Uterus (tissue), 2 donors: Measurements from ENCODE around the gene MARK2.
"Not testable (repeated sequence)": the region's sequence is repeated elsewhere in the genome, so short reads cannot be mapped to it uniquely, and the experiment has no call there.

ENCODE experiments used
- CTCF ChIP-seq, 4 experiments: fragments of 200-600 bp in 2 of 4; fragments of 450-650 bp in 2 of 4; sonication (generic) in 2 of 4; IDR thresholded peaks; one replicate each; pipeline ENCODE4 v1.5.1; 2016 to 2019; ENCODE audit warnings: antibody characterized with exemption in 4 of 4, mild to moderate bottlenecking in 2 of 4, moderate library complexity in 1 of 4
- POLR2A ChIP-seq, 2 donors: fragments of 450-650 bp; IDR thresholded peaks; one replicate each; pipeline ENCODE4 v1.6.1; 2016; ENCODE audit warnings: antibody characterized with exemption in 2 of 2, mild to moderate bottlenecking in 1 of 2, moderate library complexity in 1 of 2

- not testable (repeated sequence) for TF ChIP-seq POLR2A, CTCF (IDR thresholded peaks at IDR 0.05)
These were observed 28.5 kb upstream of the MARK2 start for GRCh38 chr11:63810383-63810782.
